ENCODE data around the gene RAB11FIP4. TPM values are rescaled to one million over a fixed set of nuclear protein-coding genes. Genes with fewer than 3 reads are reported as not detected.
A peak's percentile ranks its signal among the peaks of the same experiment; 100 is the strongest.

RAB11FIP4 gene
- total and polyA plus RNA-seq, 10 of the 15 experiments (the other 5 are each of a cell fraction or from before 2014, with no cell fraction given), result 1.4 to 27.0 (median 17.6) TPM

GRCh38 chr17:31490019-31490650, 98.7 kb downstream of the RAB11FIP4 start:
- in situ Hi-C loops (cut with MboI) (no loop called here), intact Hi-C loops (cut with micrococcal nuclease; ENCODE audit: unreplicated experiment) (loop anchor here (5.0 kb wide), 1 partner anchor 47 kb away; no protein-coding TSS in a partner anchor)
- WGBS (ENCODE audit: insufficient coverage, insufficient replicate concordance, low lambda C conversion rate, missing lambda C conversion rate), result 93% methylated on average over 9 of the region's 9 CpGs
- no peaks in the 10 kb centered on the region for H4K20me1 ChIP-seq (ENCODE audit: control insufficient read depth, insufficient read depth)
- CTCF ChIA-PET, result interaction anchor here (0.9 to 3.7 kb wide), 4 partner anchors 10 to 45 kb away, joined by 3 to 23 read pairs (median 10); no protein-coding TSS in a partner anchor
- H2AFZ ChIP-seq (ENCODE audit: control insufficient read depth, low read depth, low read length), result no peak overlapping the region
- no peaks in the 10 kb centered on the region for H3K9me3 ChIP-seq (replicated peaks; ENCODE audit: control insufficient read depth, insufficient read depth, low read length)
- SMC1A ChIA-PET (ENCODE audit: uncharacterized antibody, unreplicated experiment), result interaction anchor here (1.4 to 6.2 kb wide), 2 partner anchors 16 to 20 kb away, joined by 5 to 60 read pairs; no protein-coding TSS in a partner anchor
- H3K4me2 ChIP-seq (ENCODE audit: control insufficient read depth, insufficient read depth), result peak overlapping the region; percentile 97
- RAD21 ChIA-PET (ENCODE audit: unreplicated experiment), result no interaction called here
- BruUV-seq (replicated peaks), result no TSS peak
- no peaks in the 10 kb centered on the region for H3K27me3 ChIP-seq (replicated peaks in 1 of 2; ENCODE audit: control insufficient read depth in 2 of 2, insufficient read depth in 2 of 2, low read length in 1 of 2)
- H3K4me1 ChIP-seq (ENCODE audit: control insufficient read depth, insufficient read depth, low read length), result peaks cover 61% of the 10 kb centered on the region
- POLR2A ChIA-PET, result interaction anchor here (0.8 to 3.3 kb wide), 4 partner anchors 9 to 45 kb away, joined by 3 to 13 read pairs (median 5); no protein-coding TSS in a partner anchor
- no peaks in the 10 kb centered on the region; a peak in 1 of 4 replicates for H3K36me3 ChIP-seq (ENCODE audit: control insufficient read depth in 2 of 2, insufficient read depth in 2 of 2, low read length in 1 of 2)
- H3K9ac ChIP-seq (ENCODE audit: control insufficient read depth, insufficient read depth, low read length), result no peak overlapping the region
- ATAC-seq (no peak), FAIRE-seq (no peak), DNase-seq (ENCODE audit: low read depth, low spot score) (no peak)
- peaks cover 23% of the 10 kb centered on the region for H3K79me2 ChIP-seq (ENCODE audit: control insufficient read depth, insufficient read depth, low read length)
- H3K27ac ChIP-seq (ENCODE audit: control insufficient read depth, insufficient read depth), result no peak overlapping the region
- TF ChIP-seq MTA3 (IDR thresholded peaks at IDR 0.05; ENCODE audit: borderline replicate concordance, low read length), result no peak
- TF ChIP-seq MLLT1 (IDR thresholded peaks at IDR 0.05), result 0 out of 2 replicates have a peak, but pooled peaks have one; percentile 50
- peak overlapping the region; percentile 92; the same call in 1 of the 2 replicates for H3K4me3 ChIP-seq
